Activated T-helper 2 cell treated with anti-CD3 and anti-CD28 coated beads, Interferon-gamma antibody, Interleukin-2, Interleukin-4, amounts not matched to agents 10 μg/mL and 5 μg/mL and 100 μg/mL, durations not matched to agents 14 hours and 24 hours and 36 hours (primary cell): ENCODE data around the gene BTG4. TPM values are rescaled to one million over a fixed set of nuclear protein-coding genes. Genes with fewer than 3 reads are reported as not detected.

Experiments used
- DNase-seq: peaks from one replicate; pipeline ENCODE4 v3.0.0; 2021; ENCODE audit warnings: low spot score
- H3K27ac Mint-ChIP-seq: one replicate; pipeline ENCODE4 v1.8.0; 2021; ENCODE audit warnings: mixed read lengths
- H3K27me3 Mint-ChIP-seq: one replicate; pipeline ENCODE4 v1.8.0; 2021; ENCODE audit warnings: low read depth, mixed read lengths
- H3K36me3 Mint-ChIP-seq: one replicate; pipeline ENCODE4 v1.8.0; 2021; ENCODE audit warnings: low read depth, mixed read lengths
- H3K4me1 Mint-ChIP-seq: one replicate; pipeline ENCODE4 v1.8.0; 2021; ENCODE audit warnings: low read depth, mixed read lengths
- H3K4me3 Mint-ChIP-seq: one replicate; pipeline ENCODE4 v1.8.0; 2021; ENCODE audit warnings: low read depth, mild to moderate bottlenecking, moderate library complexity, mixed read lengths
- H3K9me3 Mint-ChIP-seq: one replicate; pipeline ENCODE4 v1.8.0; 2021; ENCODE audit warnings: mixed read lengths
- intact Hi-C: fragments of 100-400 bp; cut with micrococcal nuclease; formaldehyde crosslinking; loops from one replicate; pipeline ENCODE4 v1.15.1; 2023
- total RNA-seq: library from RNA; stranded (reverse); gene quantifications from 2 replicates; pipeline ENCODE4 v1.2.3, GENCODE V29; 2022

Gene BTG4
- total RNA-seq, result not detected in 2 replicates

GRCh38 chr11:111512296-111513239, at the start of gene BTG4:
TSS of gene BTG4 (minus strand) at chr11:111512386. CDS start at chr11:111498776, 13,610 bp downstream.
- intact Hi-C loops, result loop anchor here (2.0 kb wide), 1 partner anchor 16 kb away; no protein-coding TSS in a partner anchor
- peak within 1 kb of the TSS; percentile 76 for H3K4me3 Mint-ChIP-seq
- DNase-seq, result no peak
- H3K27ac Mint-ChIP-seq, result peak within 1 kb of the TSS; percentile 46
- peaks cover 8% of the 10 kb centered on the region for H3K4me1 Mint-ChIP-seq
- no peaks in the 10 kb centered on the region for H3K9me3 Mint-ChIP-seq
- no peaks in the 10 kb centered on the region for H3K36me3 Mint-ChIP-seq
- peaks cover 50% of the 10 kb centered on the region for H3K27me3 Mint-ChIP-seq

GRCh38 chr11:111561791-111562325, 49.7 kb upstream of the BTG4 start:
- Mint-ChIP-seq H3K4me3 (no peak overlapping the region), H3K9me3 (no peaks in the 10 kb centered on the region), H3K4me1 (no peaks in the 10 kb centered on the region), H3K36me3 (no peaks in the 10 kb centered on the region), H3K27me3 (peaks cover 2% of the 10 kb centered on the region), H3K27ac (no peak overlapping the region)
- DNase-seq, result no peak
- intact Hi-C loops, result no loop called here

- Mint-ChIP-seq H3K27me3 (peaks cover 2% of the 10 kb centered on the region), H3K36me3 (no peaks in the 10 kb centered on the region), H3K27ac (no peak overlapping the region), H3K4me1 (no peaks in the 10 kb centered on the region), H3K9me3 (no peaks in the 10 kb centered on the region), H3K4me3 (no peak overlapping the region)
- intact Hi-C loops, result no loop called here
- no peak for DNase-seq
Observed at GRCh38 chr11:111561306-111561705, 49.1 kb upstream of the BTG4 start.

- Mint-ChIP-seq H3K36me3 (no peaks in the 10 kb centered on the region), H3K4me3 (no peak overlapping the region), H3K27ac (no peak overlapping the region), H3K27me3 (peaks cover 2% of the 10 kb centered on the region), H3K4me1 (no peaks in the 10 kb centered on the region), H3K9me3 (no peaks in the 10 kb centered on the region)
- intact Hi-C loops, result no loop called here
- no peak for DNase-seq
Observed at GRCh38 chr11:111560800-111561199, 48.6 kb upstream of the BTG4 start.

GRCh38 chr11:111559800-111560464, 47.7 kb upstream of the BTG4 start:
- no peak overlapping the region for H3K27ac Mint-ChIP-seq

GRCh38 chr11:111557425-111558111, 45.4 kb upstream of the BTG4 start:
- Mint-ChIP-seq H3K9me3 (peaks cover 4% of the 10 kb centered on the region), H3K27me3 (peaks cover 13% of the 10 kb centered on the region), H3K36me3 (peaks cover 9% of the 10 kb centered on the region), H3K4me3 (no peak overlapping the region), H3K4me1 (no peaks in the 10 kb centered on the region), H3K27ac (no peak overlapping the region)
- DNase-seq, result no peak
- intact Hi-C loops, result no loop called here

More at GRCh38 chr11:111559800-111560464, 47.7 kb upstream of the BTG4 start:
- intact Hi-C loops, result no loop called here
- Mint-ChIP-seq H3K27me3 (peaks cover 7% of the 10 kb centered on the region), H3K4me1 (no peaks in the 10 kb centered on the region), H3K36me3 (peaks cover 6% of the 10 kb centered on the region), H3K9me3 (peaks cover 4% of the 10 kb centered on the region), H3K4me3 (no peak overlapping the region)
- no peak for DNase-seq

DNA sequence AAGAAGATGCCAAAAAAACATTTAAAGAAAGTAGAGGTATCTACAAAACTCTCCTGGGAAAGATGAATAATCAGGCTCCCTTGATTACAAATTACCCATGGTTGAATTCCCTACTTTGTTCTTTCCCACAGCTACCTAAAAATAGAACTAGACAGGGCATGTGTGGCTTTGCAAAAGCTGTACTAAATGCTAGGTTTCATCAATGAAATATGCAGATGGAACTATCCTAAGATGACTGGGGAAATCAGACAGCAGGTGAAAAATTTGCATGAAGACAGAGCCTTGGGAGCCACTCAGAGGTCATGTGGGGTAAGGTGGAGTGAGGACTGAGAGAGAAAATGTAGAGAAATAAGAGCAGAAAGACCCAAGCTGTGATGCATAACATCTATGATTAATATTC, 43.1 kb upstream of the BTG4 start:
- H3K27ac Mint-ChIP-seq, result no peak overlapping the region

DNA sequence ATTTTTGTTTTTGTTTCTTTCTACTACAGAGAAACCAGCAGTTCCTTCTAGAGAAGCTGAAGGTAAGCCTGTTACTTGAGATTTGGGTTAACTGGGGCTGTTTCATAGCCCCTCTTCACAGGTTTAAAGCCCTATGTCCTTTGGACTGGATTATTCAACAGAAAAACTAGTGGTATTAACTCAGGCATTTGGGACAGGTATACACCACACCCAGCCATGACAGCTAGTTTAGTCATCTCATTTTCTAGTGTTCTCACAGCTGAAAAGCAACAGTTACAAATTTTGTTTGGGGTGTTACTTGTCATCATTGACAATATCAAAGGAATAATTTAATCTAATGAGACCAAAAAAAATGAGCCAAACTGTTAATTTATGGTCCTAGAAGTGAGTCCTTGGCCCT, 42.3 kb upstream of the BTG4 start:
- Mint-ChIP-seq H3K36me3 (peaks cover 9% of the 10 kb centered on the region), H3K27ac (no peak overlapping the region), H3K27me3 (peaks cover 29% of the 10 kb centered on the region), H3K4me1 (no peaks in the 10 kb centered on the region), H3K9me3 (peaks cover 4% of the 10 kb centered on the region), H3K4me3 (no peak overlapping the region)
- intact Hi-C loops, result no loop called here
- DNase-seq, result no peak

More for the DNA sequence above, 43.1 kb upstream of the BTG4 start:
- Mint-ChIP-seq H3K27me3 (peaks cover 25% of the 10 kb centered on the region), H3K9me3 (peaks cover 4% of the 10 kb centered on the region), H3K4me3 (no peak overlapping the region), H3K4me1 (no peaks in the 10 kb centered on the region), H3K36me3 (peaks cover 9% of the 10 kb centered on the region)
- DNase-seq, result no peak
- intact Hi-C loops, result no loop called here

DNA sequence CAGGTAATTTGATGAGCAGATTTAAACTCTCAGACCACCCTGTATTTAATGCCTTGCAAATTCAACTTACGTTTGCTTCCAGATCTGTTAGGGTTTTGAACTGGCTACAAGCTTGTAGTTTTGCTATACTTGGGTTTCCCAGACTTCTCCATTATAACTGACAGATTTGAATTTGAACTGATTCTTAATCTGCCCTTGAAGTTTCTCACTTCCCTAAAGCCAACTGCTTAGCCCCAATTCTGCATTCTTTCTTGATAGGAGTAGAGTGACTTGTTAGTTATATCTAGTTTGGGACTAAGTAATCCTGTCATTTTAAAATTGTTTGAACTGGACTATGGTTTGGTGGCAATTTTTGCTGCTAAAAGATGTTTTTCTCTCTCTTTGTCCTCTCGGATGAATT, 38.1 kb upstream of the BTG4 start:
- peaks cover 44% of the 10 kb centered on the region for H3K27me3 Mint-ChIP-seq
- peaks cover 1% of the 10 kb centered on the region for H3K9me3 Mint-ChIP-seq
- H3K27ac Mint-ChIP-seq, result no peak overlapping the region
- no peak overlapping the region for H3K4me3 Mint-ChIP-seq
- intact Hi-C loops, result no loop called here
- H3K36me3 Mint-ChIP-seq, result peaks cover 6% of the 10 kb centered on the region
- H3K4me1 Mint-ChIP-seq, result no peaks in the 10 kb centered on the region
- no peak for DNase-seq

DNA sequence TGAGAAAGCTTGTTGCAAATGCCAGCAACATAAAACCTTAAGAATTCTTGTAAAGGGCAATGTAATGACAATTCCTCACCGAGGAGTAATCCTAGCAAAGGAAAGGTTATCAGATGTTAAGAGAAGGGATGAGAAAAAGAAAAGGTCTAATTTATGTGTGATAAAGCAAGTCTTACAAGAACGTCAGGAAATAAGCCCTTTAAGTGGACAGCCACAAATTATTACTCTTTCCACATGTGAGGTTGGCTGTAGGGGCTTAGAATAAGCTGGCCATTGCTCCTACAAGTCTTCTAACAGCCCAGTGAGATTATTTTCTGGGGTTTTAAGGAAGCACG, 37.6 kb upstream of the BTG4 start:
- H3K27ac Mint-ChIP-seq, result no peak overlapping the region
- intact Hi-C loops, result no loop called here
- H3K4me1 Mint-ChIP-seq, result no peaks in the 10 kb centered on the region
- H3K9me3 Mint-ChIP-seq, result no peaks in the 10 kb centered on the region
- H3K27me3 Mint-ChIP-seq, result peaks cover 44% of the 10 kb centered on the region
- no peak for DNase-seq
- peaks cover 2% of the 10 kb centered on the region for H3K36me3 Mint-ChIP-seq
- no peak overlapping the region for H3K4me3 Mint-ChIP-seq

- Mint-ChIP-seq H3K9me3 (no peaks in the 10 kb centered on the region), H3K27me3 (peaks cover 48% of the 10 kb centered on the region), H3K4me1 (no peaks in the 10 kb centered on the region), H3K4me3 (no peak overlapping the region), H3K36me3 (no peaks in the 10 kb centered on the region), H3K27ac (no peak overlapping the region)
- intact Hi-C loops, result no loop called here
- no peak for DNase-seq
Observed at GRCh38 chr11:111549196-111549868, 37.1 kb upstream of the BTG4 start.

DNA sequence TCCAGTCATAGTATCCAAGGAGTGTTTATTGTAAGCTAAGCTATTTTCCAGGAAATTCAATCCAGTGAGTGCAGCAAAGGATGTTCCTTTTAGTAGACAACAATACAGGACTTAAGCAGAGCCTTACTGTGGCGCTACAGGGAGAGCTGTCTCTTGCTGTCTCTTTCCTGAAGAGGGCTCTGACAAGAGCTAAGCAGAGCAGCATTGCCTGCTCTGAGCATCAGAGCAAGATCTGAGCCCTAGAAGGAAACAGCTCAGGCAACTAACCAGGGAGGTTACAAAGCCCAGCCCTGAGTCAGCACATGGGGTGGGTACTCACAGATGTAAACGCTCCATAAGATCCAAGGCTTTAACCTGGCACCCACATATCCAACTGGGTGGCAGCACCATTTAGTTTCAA, 36.3 kb upstream of the BTG4 start:
- intact Hi-C loops, result no loop called here
- no peaks in the 10 kb centered on the region for H3K36me3 Mint-ChIP-seq
- no peaks in the 10 kb centered on the region for H3K9me3 Mint-ChIP-seq
- H3K4me1 Mint-ChIP-seq, result no peaks in the 10 kb centered on the region
- no peak overlapping the region for H3K27ac Mint-ChIP-seq
- peaks cover 50% of the 10 kb centered on the region for H3K27me3 Mint-ChIP-seq
- DNase-seq, result no peak
- H3K4me3 Mint-ChIP-seq, result no peak overlapping the region
